ENCODE results near the gene DHRS3. TPM values are rescaled to one million over a fixed set of nuclear protein-coding genes. Genes with fewer than 3 reads are reported as not detected.

DHRS3 gene
- total RNA-seq, 2 donors from 2014 or later: 171 to 178 TPM

- no peaks in the 10 kb centered on the region for H3K36me3 ChIP-seq
- peaks cover 6% of the 10 kb centered on the region for H3K4me1 ChIP-seq (replicated peaks)
- TF ChIP-seq POLR2AphosphoS5 (IDR thresholded peaks at IDR 0.05): no peak
- no peak for TF ChIP-seq POLR2A (IDR thresholded peaks at IDR 0.05)
- TF ChIP-seq, protein P1, sequence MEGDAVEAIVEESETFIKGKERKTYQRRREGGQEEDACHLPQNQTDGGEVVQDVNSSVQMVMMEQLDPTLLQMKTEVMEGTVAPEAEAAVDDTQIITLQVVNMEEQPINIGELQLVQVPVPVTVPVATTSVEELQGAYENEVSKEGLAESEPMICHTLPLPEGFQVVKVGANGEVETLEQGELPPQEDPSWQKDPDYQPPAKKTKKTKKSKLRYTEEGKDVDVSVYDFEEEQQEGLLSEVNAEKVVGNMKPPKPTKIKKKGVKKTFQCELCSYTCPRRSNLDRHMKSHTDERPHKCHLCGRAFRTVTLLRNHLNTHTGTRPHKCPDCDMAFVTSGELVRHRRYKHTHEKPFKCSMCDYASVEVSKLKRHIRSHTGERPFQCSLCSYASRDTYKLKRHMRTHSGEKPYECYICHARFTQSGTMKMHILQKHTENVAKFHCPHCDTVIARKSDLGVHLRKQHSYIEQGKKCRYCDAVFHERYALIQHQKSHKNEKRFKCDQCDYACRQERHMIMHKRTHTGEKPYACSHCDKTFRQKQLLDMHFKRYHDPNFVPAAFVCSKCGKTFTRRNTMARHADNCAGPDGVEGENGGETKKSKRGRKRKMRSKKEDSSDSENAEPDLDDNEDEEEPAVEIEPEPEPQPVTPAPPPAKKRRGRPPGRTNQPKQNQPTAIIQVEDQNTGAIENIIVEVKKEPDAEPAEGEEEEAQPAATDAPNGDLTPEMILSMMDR (IDR thresholded peaks at IDR 0.05): no peak
- intact Hi-C loops (cut with DNase I): loop anchor here (5.0 kb wide), 1 partner anchor 46 kb away; no protein-coding TSS in a partner anchor
- H3K27ac ChIP-seq: peak overlapping the region; percentile 11 to 49
- H3K27me3 ChIP-seq (replicated peaks; ENCODE audit: insufficient read depth): no peaks in the 10 kb centered on the region
- H3K9me3 ChIP-seq: no peaks in the 10 kb centered on the region
- no peak for DNase-seq (ENCODE audit: low spot score)
- no peak overlapping the region for H3K4me3 ChIP-seq
Measured at GRCh38 chr1:12551584-12551983, 66.4 kb downstream of the DHRS3 start.

GRCh38 chr1:12549460-12550349 lies 68.3 kb downstream of the DHRS3 start:
- WGBS: 18% methylated on average over 31 of the region's 31 CpGs
- intact Hi-C loops (cut with DNase I): loop anchor here (5.0 kb wide), 1 partner anchor 48 kb away; no protein-coding TSS in a partner anchor
- TF ChIP-seq, protein P1 (IDR thresholded peaks at IDR 0.05): no peak
- TF ChIP-seq POLR2AphosphoS5 (IDR thresholded peaks at IDR 0.05): peak; percentile 89
- Histone ChIP-seq H3K36me3 (no peaks in the 10 kb centered on the region), H3K4me3 (no peak overlapping the region), H3K9me3 (no peaks in the 10 kb centered on the region), H3K4me1 (replicated peaks) (peaks cover 4% of the 10 kb centered on the region), H3K27ac (peak overlapping the region; percentile 72 to 74), H3K27me3 (replicated peaks; ENCODE audit: insufficient read depth) (no peaks in the 10 kb centered on the region)
- DNase-seq (ENCODE audit: low spot score): peak; percentile 83

GRCh38 chr1:12548973-12549459 lies 69.0 kb downstream of the DHRS3 start:
- WGBS: 53% methylated on average over 27 of the region's 27 CpGs
- Histone ChIP-seq H3K4me3 (no peak overlapping the region), H3K27me3 (replicated peaks; ENCODE audit: insufficient read depth) (no peaks in the 10 kb centered on the region), H3K36me3 (no peaks in the 10 kb centered on the region), H3K4me1 (replicated peaks) (peaks cover 4% of the 10 kb centered on the region), H3K27ac (peak overlapping the region; percentile 72 to 74), H3K9me3 (no peaks in the 10 kb centered on the region)
- TF ChIP-seq, protein P1 (IDR thresholded peaks at IDR 0.05): no peak
- no peak for TF ChIP-seq POLR2AphosphoS5 (IDR thresholded peaks at IDR 0.05)
- no peak for TF ChIP-seq POLR2A (IDR thresholded peaks at IDR 0.05)
- intact Hi-C loops (cut with DNase I): no loop called here
- DNase-seq (ENCODE audit: low spot score): no peak

DNA sequence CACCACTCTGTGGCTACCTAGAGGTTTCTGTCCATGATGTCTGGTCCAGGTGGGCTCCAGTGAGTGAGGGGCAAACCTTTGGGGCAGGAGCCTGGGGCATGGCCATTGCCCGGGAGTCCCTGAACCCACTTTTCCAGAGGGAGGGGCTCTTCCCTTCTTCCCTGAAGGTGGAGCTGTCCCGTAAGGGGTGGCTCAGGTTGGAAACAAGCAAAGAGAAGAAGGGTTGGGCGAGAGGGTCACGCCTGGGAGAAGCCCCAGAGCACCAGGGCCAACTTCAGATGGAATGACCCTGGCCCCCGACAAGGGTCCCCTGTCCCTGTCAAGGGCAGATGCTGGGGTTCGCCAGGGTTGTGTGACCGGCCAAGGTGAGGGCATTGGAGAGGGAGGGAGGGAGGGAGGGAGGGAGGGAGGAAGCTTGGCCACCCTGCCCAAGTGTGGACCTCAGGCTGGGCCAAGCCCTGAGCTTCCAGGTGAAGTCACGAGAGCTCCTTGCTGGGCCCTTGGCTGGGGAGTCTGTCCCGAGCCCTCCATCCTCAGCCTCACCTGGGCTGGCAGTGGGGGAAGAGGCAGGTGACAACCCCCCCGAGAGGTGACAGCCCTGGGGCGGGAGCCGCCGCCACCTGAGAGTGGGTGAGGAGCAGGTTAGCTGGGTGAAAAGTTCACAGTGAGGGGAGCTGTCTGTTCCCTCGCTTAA lies 69.6 kb downstream of the DHRS3 start:
- intact Hi-C loops (cut with DNase I): no loop called here
- peak overlapping the region; percentile 72 to 74 for H3K27ac ChIP-seq
- peaks cover 4% of the 10 kb centered on the region for H3K4me1 ChIP-seq (replicated peaks)
- no peak overlapping the region for H3K4me3 ChIP-seq
- H3K9me3 ChIP-seq: no peaks in the 10 kb centered on the region
- TF ChIP-seq POLR2AphosphoS5 (IDR thresholded peaks at IDR 0.05) (no peak), POLR2A (IDR thresholded peaks at IDR 0.05) (no peak)
- TF ChIP-seq, protein P1 (IDR thresholded peaks at IDR 0.05): no peak
- no peaks in the 10 kb centered on the region for H3K36me3 ChIP-seq
- H3K27me3 ChIP-seq (replicated peaks; ENCODE audit: insufficient read depth): no peaks in the 10 kb centered on the region
- DNase-seq (ENCODE audit: low spot score): no peak
- 79% methylated on average over 14 of the region's 14 CpGs for WGBS
